Stimulated activated CD8-positive, alpha-beta memory T cell treated with anti-CD3 and anti-CD28 coated beads, Interleukin-15, amount 100 ng/mL, for 48 hours (primary cell): ENCODE measurements around the gene CD68.

ENCODE experiments used
- DNase-seq, 2 donors: peaks; one replicate each; pipeline ENCODE4 v3.0.0-alpha.2; 2020; ENCODE audit warnings: low read depth in 2 of 2

The CD68 gene

GRCh38 chr17:7559320-7560171 lies 19.9 kb upstream of the CD68 start:
- no peak for DNase-seq

- DNase-seq = peak in 1 of 2 donors; percentile 44
Observed at GRCh38 chr17:7560172-7561027, 19.0 kb upstream of the CD68 start.

GRCh38 chr17:7561028-7561575 lies 18.3 kb upstream of the CD68 start:
- peak; percentile 74 to 80 for DNase-seq

GRCh38 chr17:7561589-7562207 lies 17.7 kb upstream of the CD68 start, which contains the start of gene SENP3:
Gene SENP3 (plus strand): TSS chr17:7561919. CDS start chr17:7563077, 1,158 bp downstream.
- DNase-seq = peak; percentile 89 to 90

- DNase-seq = no peak
Observed at GRCh38 chr17:7562208-7562605, 17.2 kb upstream of the CD68 start.

- DNase-seq = no peak
Observed at GRCh38 chr17:7563115-7563869, 16.1 kb upstream of the CD68 start.

- no peak for DNase-seq
Observed at GRCh38 chr17:7569571-7569970, 9.9 kb upstream of the CD68 start.

- no peak for DNase-seq
Observed at GRCh38 chr17:7570351-7570750, 9.1 kb upstream of the CD68 start.

- DNase-seq = no peak
Observed at GRCh38 chr17:7572338-7572587, 7.2 kb upstream of the CD68 start.

GRCh38 chr17:7572588-7573323 lies 6.7 kb upstream of the CD68 start:
- peak; percentile 98 to 99 for DNase-seq

- DNase-seq = peak; percentile 83 to 85
Observed at GRCh38 chr17:7573324-7574080, 5.9 kb upstream of the CD68 start.

- no peak for DNase-seq
Observed at GRCh38 chr17:7574176-7574953, 5.1 kb upstream of the CD68 start.

GRCh38 chr17:7575481-7575883 lies 4.0 kb upstream of the CD68 start:
- DNase-seq = no peak

- no peak for DNase-seq
Observed at GRCh38 chr17:7575959-7576358, 3.5 kb upstream of the CD68 start.

GRCh38 chr17:7576432-7576937 lies 3.0 kb upstream of the CD68 start:
- no peak for DNase-seq

- no peak for DNase-seq
Observed at GRCh38 chr17:7577327-7578199, 1.9 kb upstream of the CD68 start.

- DNase-seq = no peak
Observed at GRCh38 chr17:7579834-7580603, 581 bp downstream of the CD68 start.
